Neural progenitor cell (in vitro differentiated cells): ENCODE results near the gene PRR35.

Experiments used
- EZH2phosphoT487 ChIP-seq: fragments of 200-600 bp; sonication (generic); IDR thresholded peaks from 2 replicates; pipeline ENCODE4 v1.6.1; 2017; ENCODE audit warnings: antibody characterized with exemption
- TF ChIP-seq, protein P1 (sequence below): fragments of 200-600 bp; sonication (generic); IDR thresholded peaks from 2 replicates; pipeline ENCODE4 v1.5.1; 2017; ENCODE audit warnings: antibody characterized with exemption, mild to moderate bottlenecking

DNA sequence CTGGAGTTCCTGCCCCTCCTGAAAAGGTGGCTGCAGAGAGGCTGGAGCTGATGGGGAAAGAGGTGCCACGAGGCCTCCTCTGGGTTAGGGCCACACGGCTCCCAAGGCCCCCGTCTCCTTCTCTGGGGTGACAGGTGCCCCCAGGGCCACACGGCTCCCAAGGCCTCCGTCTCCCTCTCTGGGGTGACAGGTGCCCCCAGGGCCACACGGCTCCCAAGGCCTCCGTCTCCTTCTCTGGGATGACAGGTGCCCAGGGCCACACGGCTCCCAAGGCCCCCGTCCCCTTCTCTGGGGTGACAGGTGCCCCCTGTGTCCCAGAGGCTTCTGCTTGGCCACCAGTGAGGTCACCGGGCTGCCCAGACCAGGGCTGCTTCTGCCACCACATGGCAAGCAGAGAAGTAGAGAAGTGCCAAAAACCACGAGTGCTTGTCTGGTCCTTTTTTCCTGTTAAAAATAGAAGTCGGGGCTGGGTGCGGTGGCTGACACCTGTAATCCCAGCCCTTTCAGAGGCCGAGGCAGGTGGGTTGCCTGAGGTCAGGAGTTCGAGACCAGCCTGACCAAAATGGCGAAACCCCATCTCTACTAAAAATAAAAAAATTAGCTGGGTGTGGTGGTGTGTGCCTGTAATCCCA is 28.6 kb upstream of the PRR35 start:
- no peak for TF ChIP-seq EZH2phosphoT487
- TF ChIP-seq, protein P1, sequence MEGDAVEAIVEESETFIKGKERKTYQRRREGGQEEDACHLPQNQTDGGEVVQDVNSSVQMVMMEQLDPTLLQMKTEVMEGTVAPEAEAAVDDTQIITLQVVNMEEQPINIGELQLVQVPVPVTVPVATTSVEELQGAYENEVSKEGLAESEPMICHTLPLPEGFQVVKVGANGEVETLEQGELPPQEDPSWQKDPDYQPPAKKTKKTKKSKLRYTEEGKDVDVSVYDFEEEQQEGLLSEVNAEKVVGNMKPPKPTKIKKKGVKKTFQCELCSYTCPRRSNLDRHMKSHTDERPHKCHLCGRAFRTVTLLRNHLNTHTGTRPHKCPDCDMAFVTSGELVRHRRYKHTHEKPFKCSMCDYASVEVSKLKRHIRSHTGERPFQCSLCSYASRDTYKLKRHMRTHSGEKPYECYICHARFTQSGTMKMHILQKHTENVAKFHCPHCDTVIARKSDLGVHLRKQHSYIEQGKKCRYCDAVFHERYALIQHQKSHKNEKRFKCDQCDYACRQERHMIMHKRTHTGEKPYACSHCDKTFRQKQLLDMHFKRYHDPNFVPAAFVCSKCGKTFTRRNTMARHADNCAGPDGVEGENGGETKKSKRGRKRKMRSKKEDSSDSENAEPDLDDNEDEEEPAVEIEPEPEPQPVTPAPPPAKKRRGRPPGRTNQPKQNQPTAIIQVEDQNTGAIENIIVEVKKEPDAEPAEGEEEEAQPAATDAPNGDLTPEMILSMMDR = no peak
